SU-DHL-6 (cell line): ENCODE results near the gene AGTR1.

Experiments used
- EZH2phosphoT487 ChIP-seq: fragments of 200-600 bp; sonication (generic), shearing (Covaris generic); conservative IDR thresholded peaks from 2 replicates; pipeline ENCODE4 v1.6.1; 2018; ENCODE audit warnings: mild to moderate bottlenecking, antibody characterized with exemption, low read length, moderate library complexity, mixed read lengths
- TF ChIP-seq, protein P1 (sequence below): fragments of 200-600 bp; sonication (generic); IDR thresholded peaks from one replicate; pipeline ENCODE4 v1.5.1; 2017; ENCODE audit warnings: antibody characterized with exemption, mild to moderate bottlenecking, low read length, moderate library complexity; ENCODE audit not compliant: insufficient read depth, poor library complexity, severe bottlenecking

DNA sequence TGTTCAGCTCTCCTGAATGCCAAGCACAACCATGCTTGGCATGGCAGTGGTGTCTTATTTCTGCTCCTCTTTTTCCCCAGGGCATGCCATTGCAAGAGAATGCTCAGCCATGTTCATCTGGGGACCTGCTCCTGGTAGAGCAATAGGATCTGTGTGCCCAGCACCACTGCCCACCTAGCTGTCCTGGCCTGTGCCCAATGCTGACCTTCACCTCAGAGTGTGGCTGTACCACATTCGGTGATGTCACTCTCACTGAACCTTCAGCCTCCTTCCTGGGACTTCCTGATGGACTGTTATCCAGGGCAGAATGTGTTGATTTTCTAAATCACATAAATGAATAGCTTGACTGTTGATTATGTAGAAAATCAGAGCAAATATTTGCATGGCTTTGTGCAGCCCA, 42.0 kb downstream of the AGTR1 start:
- TF ChIP-seq, protein P1, sequence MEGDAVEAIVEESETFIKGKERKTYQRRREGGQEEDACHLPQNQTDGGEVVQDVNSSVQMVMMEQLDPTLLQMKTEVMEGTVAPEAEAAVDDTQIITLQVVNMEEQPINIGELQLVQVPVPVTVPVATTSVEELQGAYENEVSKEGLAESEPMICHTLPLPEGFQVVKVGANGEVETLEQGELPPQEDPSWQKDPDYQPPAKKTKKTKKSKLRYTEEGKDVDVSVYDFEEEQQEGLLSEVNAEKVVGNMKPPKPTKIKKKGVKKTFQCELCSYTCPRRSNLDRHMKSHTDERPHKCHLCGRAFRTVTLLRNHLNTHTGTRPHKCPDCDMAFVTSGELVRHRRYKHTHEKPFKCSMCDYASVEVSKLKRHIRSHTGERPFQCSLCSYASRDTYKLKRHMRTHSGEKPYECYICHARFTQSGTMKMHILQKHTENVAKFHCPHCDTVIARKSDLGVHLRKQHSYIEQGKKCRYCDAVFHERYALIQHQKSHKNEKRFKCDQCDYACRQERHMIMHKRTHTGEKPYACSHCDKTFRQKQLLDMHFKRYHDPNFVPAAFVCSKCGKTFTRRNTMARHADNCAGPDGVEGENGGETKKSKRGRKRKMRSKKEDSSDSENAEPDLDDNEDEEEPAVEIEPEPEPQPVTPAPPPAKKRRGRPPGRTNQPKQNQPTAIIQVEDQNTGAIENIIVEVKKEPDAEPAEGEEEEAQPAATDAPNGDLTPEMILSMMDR, result no peak
- TF ChIP-seq EZH2phosphoT487, result no peak
